ENCODE results near the gene BICD1. TPM values are rescaled to one million over a fixed set of nuclear protein-coding genes. Genes with fewer than 3 reads are reported as not detected.

The BICD1 gene
- total and polyA plus RNA-seq, 2 of the 13 experiments (the other 11 are each of a cell fraction or from before 2014, with no cell fraction given) = 4.5 to 5.2 TPM

DNA sequence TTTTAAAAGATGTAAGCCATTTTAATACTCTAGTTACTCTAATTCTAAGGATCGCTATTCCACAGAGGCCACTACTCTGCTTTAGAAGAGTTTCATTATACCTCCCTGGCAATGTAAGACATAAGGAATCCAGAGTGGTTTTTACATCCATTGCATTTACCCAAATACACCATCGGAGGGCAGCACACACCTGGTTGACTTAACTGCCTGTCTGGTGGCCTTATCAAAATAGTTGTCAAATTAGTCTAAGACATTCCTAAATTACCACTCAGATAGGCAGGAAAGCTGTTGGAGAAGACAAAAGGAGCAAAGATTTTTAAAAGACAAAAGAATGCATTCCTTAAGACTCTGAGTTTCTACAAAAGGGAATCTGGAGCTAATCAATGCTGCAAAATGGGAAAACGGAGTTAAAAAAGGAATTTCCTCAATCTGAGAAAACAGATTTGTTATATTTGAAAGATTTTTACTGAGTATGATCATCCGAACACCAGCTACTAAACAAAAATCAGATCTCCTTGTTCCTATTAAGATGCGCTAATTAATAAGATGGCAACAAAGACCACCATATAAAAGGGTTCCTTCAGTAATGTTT lies 258.9 kb downstream of the BICD1 start (continued):
- TF ChIP-seq ZBTB44 (CRISPR knock-in tag; IDR thresholded peaks at IDR 0.05) (no peak), ZSCAN31 (CRISPR knock-in tag; IDR thresholded peaks at IDR 0.05; ENCODE audit: low read depth) (no peak), CCAR2 (optimal IDR thresholded peaks at IDR 0.05; ENCODE audit: low read depth, low read length) (no peak), NFIB (CRISPR knock-in tag; IDR thresholded peaks at IDR 0.05; ENCODE audit: borderline replicate concordance) (no peak), ZNF772 (CRISPR knock-in tag; IDR thresholded peaks at IDR 0.05) (no peak), ZNF251 (CRISPR knock-in tag; IDR thresholded peaks at IDR 0.05) (no peak), DMTF1 (CRISPR knock-in tag; IDR thresholded peaks at IDR 0.05) (no peak), ETV5 (CRISPR knock-in tag; IDR thresholded peaks at IDR 0.05; ENCODE audit: borderline replicate concordance) (no peak), ZSCAN22 (CRISPR knock-in tag; IDR thresholded peaks at IDR 0.05) (no peak), ZNF589 (CRISPR knock-in tag; conservative IDR thresholded peaks at IDR 0.05) (no peak), THAP9 (CRISPR knock-in tag; IDR thresholded peaks at IDR 0.05; ENCODE audit: borderline replicate concordance) (no peak), ZFP1 (CRISPR knock-in tag; IDR thresholded peaks at IDR 0.05) (no peak), MZF1 (CRISPR knock-in tag; IDR thresholded peaks at IDR 0.05; ENCODE audit: borderline replicate concordance) (no peak), FOXJ3 (CRISPR knock-in tag; IDR thresholded peaks at IDR 0.05; ENCODE audit: borderline replicate concordance) (no peak), ZNF616 (CRISPR knock-in tag; IDR thresholded peaks at IDR 0.05; ENCODE audit: low read depth) (no peak), STAG1 (CRISPR knock-in tag; IDR thresholded peaks at IDR 0.05) (peak; percentile 94), IRF2 (CRISPR knock-in tag; IDR thresholded peaks at IDR 0.05) (no peak), TMF1 (CRISPR knock-in tag; IDR thresholded peaks at IDR 0.05; ENCODE audit: low read depth) (no peak), RAD21 (CRISPR knock-in tag; IDR thresholded peaks at IDR 0.05) (peak; percentile 83)
- TF ChIP-seq, protein P1, sequence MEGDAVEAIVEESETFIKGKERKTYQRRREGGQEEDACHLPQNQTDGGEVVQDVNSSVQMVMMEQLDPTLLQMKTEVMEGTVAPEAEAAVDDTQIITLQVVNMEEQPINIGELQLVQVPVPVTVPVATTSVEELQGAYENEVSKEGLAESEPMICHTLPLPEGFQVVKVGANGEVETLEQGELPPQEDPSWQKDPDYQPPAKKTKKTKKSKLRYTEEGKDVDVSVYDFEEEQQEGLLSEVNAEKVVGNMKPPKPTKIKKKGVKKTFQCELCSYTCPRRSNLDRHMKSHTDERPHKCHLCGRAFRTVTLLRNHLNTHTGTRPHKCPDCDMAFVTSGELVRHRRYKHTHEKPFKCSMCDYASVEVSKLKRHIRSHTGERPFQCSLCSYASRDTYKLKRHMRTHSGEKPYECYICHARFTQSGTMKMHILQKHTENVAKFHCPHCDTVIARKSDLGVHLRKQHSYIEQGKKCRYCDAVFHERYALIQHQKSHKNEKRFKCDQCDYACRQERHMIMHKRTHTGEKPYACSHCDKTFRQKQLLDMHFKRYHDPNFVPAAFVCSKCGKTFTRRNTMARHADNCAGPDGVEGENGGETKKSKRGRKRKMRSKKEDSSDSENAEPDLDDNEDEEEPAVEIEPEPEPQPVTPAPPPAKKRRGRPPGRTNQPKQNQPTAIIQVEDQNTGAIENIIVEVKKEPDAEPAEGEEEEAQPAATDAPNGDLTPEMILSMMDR (CRISPR knock-in tag; IDR thresholded peaks at IDR 0.05) = peak; percentile 86
- TF ChIP-seq, protein P2, sequence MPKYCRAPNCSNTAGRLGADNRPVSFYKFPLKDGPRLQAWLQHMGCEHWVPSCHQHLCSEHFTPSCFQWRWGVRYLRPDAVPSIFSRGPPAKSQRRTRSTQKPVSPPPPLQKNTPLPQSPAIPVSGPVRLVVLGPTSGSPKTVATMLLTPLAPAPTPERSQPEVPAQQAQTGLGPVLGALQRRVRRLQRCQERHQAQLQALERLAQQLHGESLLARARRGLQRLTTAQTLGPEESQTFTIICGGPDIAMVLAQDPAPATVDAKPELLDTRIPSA (CRISPR knock-in tag; IDR thresholded peaks at IDR 0.05; ENCODE audit: borderline replicate concordance) = no peak

All from HepG2 (cell line).